ENCODE results near the gene ADARB2.

DNA sequence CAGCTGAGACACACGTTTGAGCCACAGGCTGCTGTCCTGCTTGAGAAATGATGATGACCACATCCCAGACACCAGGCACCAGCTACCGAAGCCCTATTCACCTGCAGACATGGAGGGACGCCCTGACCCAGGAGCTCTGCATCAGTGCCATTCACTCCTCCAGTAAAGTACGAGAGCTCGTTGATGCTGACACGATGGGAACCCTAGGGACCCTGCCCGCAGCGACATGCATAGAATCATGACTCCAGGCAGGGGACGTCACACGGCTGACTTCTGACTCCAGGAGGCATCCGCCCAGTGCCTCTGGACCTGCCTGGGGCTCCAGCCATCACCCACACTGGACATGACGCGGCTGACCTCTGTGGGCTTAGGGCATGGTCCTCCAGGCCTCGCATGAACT is 129.9 kb downstream of the ADARB2 start:
- TF ChIP-seq, protein P1, sequence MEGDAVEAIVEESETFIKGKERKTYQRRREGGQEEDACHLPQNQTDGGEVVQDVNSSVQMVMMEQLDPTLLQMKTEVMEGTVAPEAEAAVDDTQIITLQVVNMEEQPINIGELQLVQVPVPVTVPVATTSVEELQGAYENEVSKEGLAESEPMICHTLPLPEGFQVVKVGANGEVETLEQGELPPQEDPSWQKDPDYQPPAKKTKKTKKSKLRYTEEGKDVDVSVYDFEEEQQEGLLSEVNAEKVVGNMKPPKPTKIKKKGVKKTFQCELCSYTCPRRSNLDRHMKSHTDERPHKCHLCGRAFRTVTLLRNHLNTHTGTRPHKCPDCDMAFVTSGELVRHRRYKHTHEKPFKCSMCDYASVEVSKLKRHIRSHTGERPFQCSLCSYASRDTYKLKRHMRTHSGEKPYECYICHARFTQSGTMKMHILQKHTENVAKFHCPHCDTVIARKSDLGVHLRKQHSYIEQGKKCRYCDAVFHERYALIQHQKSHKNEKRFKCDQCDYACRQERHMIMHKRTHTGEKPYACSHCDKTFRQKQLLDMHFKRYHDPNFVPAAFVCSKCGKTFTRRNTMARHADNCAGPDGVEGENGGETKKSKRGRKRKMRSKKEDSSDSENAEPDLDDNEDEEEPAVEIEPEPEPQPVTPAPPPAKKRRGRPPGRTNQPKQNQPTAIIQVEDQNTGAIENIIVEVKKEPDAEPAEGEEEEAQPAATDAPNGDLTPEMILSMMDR (IDR thresholded peaks at IDR 0.05) = no peak
- no peak for TF ChIP-seq POLR2A (IDR thresholded peaks at IDR 0.05)
